Endothelial cell (in vitro differentiated cells): ENCODE measurements around the gene PA2G4. TPM values are rescaled to one million over a fixed set of nuclear protein-coding genes. Genes with fewer than 3 reads are reported as not detected.

Experiments
- DNase-seq: peaks from one replicate; pipeline ENCODE4 v3.0.0; 2021; ENCODE audit warnings: low spot score
- H3K27ac Mint-ChIP-seq: one replicate; pipeline ENCODE4 v1.8.0; 2021; ENCODE audit warnings: mixed read lengths, inconsistent platforms; ENCODE audit not compliant: unreplicated experiment
- H3K27me3 Mint-ChIP-seq: one replicate; pipeline ENCODE4 v1.8.0; 2021; ENCODE audit warnings: mild to moderate bottlenecking, moderate library complexity, mixed read lengths, inconsistent platforms; ENCODE audit not compliant: unreplicated experiment
- H3K36me3 Mint-ChIP-seq: one replicate; pipeline ENCODE4 v1.8.0; 2021; ENCODE audit warnings: mild to moderate bottlenecking, low read depth, mixed read lengths, inconsistent platforms; ENCODE audit not compliant: unreplicated experiment
- H3K4me1 Mint-ChIP-seq: one replicate; pipeline ENCODE4 v1.8.0; 2021; ENCODE audit warnings: mild to moderate bottlenecking, mixed read lengths, inconsistent platforms; ENCODE audit not compliant: unreplicated experiment
- H3K4me3 Mint-ChIP-seq: one replicate; pipeline ENCODE4 v1.8.0; 2021; ENCODE audit warnings: mild to moderate bottlenecking, mixed read lengths, inconsistent platforms; ENCODE audit not compliant: unreplicated experiment
- H3K9me3 Mint-ChIP-seq: one replicate; pipeline ENCODE4 v1.8.0; 2021; ENCODE audit warnings: mixed read lengths, inconsistent platforms; ENCODE audit not compliant: unreplicated experiment
- CTCF ChIP-seq: fragments of 200-600 bp; sonication (generic); IDR thresholded peaks from one replicate; pipeline ENCODE4 v1.5.0; 2021; ENCODE audit warnings: antibody characterized with exemption; ENCODE audit not compliant: unreplicated experiment
- total RNA-seq: library from RNA; stranded (reverse); fragmentation: NEBNext Ultra II Directional; extraction: Animal tissue kit (Norgen Biotek cat#: 25700); gene quantifications from one replicate; pipeline ENCODE4 v1.2.1, GENCODE V29; 2021; ENCODE audit not compliant: unreplicated experiment

Gene PA2G4
- total RNA-seq, 1 donor from 2014 or later, result 84.3 TPM

- Mint-ChIP-seq H3K4me3 (no peak overlapping the region), H3K9me3 (no peaks in the 10 kb centered on the region), H3K27ac (no peak overlapping the region), H3K4me1 (peaks cover 22% of the 10 kb centered on the region), H3K27me3 (peaks cover 7% of the 10 kb centered on the region), H3K36me3 (peaks cover 3% of the 10 kb centered on the region)
- TF ChIP-seq CTCF, result no peak
- DNase-seq, result no peak
Measured at GRCh38 chr12:56098592-56098991, 5.8 kb upstream of the PA2G4 start.

- Mint-ChIP-seq H3K27me3 (peaks cover 6% of the 10 kb centered on the region), H3K9me3 (no peaks in the 10 kb centered on the region), H3K27ac (no peak overlapping the region), H3K36me3 (peaks cover 3% of the 10 kb centered on the region), H3K4me3 (peak overlapping the region; percentile 26), H3K4me1 (peaks cover 30% of the 10 kb centered on the region)
- no peak for DNase-seq
- no peak for TF ChIP-seq CTCF
Measured at GRCh38 chr12:56099787-56100186, 4.6 kb upstream of the PA2G4 start.

GRCh38 chr12:56101045-56101444 lies 3.3 kb upstream of the PA2G4 start:
- Mint-ChIP-seq H3K27me3 (peaks cover 5% of the 10 kb centered on the region), H3K9me3 (no peaks in the 10 kb centered on the region), H3K27ac (no peak overlapping the region), H3K36me3 (peaks cover 8% of the 10 kb centered on the region), H3K4me1 (peaks cover 33% of the 10 kb centered on the region), H3K4me3 (peak overlapping the region; percentile 65)
- no peak for DNase-seq
- no peak for TF ChIP-seq CTCF

- H3K9me3 Mint-ChIP-seq, result no peaks in the 10 kb centered on the region
- peaks cover 27% of the 10 kb centered on the region for H3K4me1 Mint-ChIP-seq
- H3K27me3 Mint-ChIP-seq, result peaks cover 3% of the 10 kb centered on the region
- H3K4me3 Mint-ChIP-seq, result no peak overlapping the region
- H3K36me3 Mint-ChIP-seq, result peaks cover 11% of the 10 kb centered on the region
- DNase-seq, result no peak
- no peak for TF ChIP-seq CTCF
- peak overlapping the region; percentile 78 for H3K27ac Mint-ChIP-seq
Measured at GRCh38 chr12:56102683-56103065, 1.7 kb upstream of the PA2G4 start.

- peak overlapping the region; percentile 78 for H3K27ac Mint-ChIP-seq
- no peak for TF ChIP-seq CTCF
Measured at GRCh38 chr12:56103066-56103711, 1.2 kb upstream of the PA2G4 start.

More at GRCh38 chr12:56103066-56103711, 1.2 kb upstream of the PA2G4 start:
- Mint-ChIP-seq H3K27me3 (peaks cover 5% of the 10 kb centered on the region), H3K4me1 (peaks cover 27% of the 10 kb centered on the region), H3K4me3 (peak overlapping the region; percentile 100), H3K36me3 (peaks cover 11% of the 10 kb centered on the region), H3K9me3 (no peaks in the 10 kb centered on the region)
- no peak for DNase-seq
